Stomach (tissue), 9 donors: ENCODE measurements around the gene FOXO3. TPM values are rescaled to one million over a fixed set of nuclear protein-coding genes. Genes with fewer than 3 reads are reported as not detected.

Experiments
- DNase-seq, 2 donors: peaks; one replicate each; pipeline versions ENCODE4 v3.0.0 to v3.0.0-alpha.2; 2013 to 2019
- H3K27ac ChIP-seq, 5 donors: fragments of 200-600 bp in 4 of 5; sonication (generic) in 4 of 5; one replicate each; pipeline ENCODE4 v1.5.1; 2013 to 2019; ENCODE audit warnings: mild to moderate bottlenecking in 1 of 5, moderate library complexity in 1 of 5
- H3K27me3 ChIP-seq, 3 donors: fragments of 200-600 bp; sonication (generic); one replicate each; pipeline ENCODE4 v1.5.1; 2017 to 2019; ENCODE audit warnings: mixed run types in 1 of 3
- H3K36me3 ChIP-seq, 4 donors: fragments of 200-600 bp; sonication (generic); 1 replicate in 3 of 4; 2 replicates in 1 of 4; pipeline ENCODE4 v1.5.1; 2016 to 2019
- H3K4me1 ChIP-seq, 4 donors: fragments of 200-600 bp; sonication (generic); one replicate each; pipeline ENCODE4 v1.5.1; 2016 to 2019
- H3K4me3 ChIP-seq, 4 donors: fragments of 200-600 bp; sonication (generic) in 3 of 4; one replicate each; pipeline ENCODE4 v1.5.1; 2016 to 2019; ENCODE audit warnings: mild to moderate bottlenecking in 1 of 4
- H3K9me3 ChIP-seq, 4 donors: fragments of 200-600 bp; sonication (generic); one replicate each; pipeline ENCODE4 v1.5.1; 2016 to 2019
- CTCF ChIP-seq, 7 experiments: fragments of 450-650 bp in 4 of 7; fragments of 200-600 bp in 3 of 7; sonication (generic) in 3 of 7; IDR thresholded peaks; one replicate each; pipeline ENCODE4 v1.5.1; 2016 to 2019; ENCODE audit warnings: antibody characterized with exemption in 7 of 7, control low read depth in 2 of 7, mild to moderate bottlenecking in 1 of 7
- EP300 ChIP-seq: sonication (generic); formaldehyde crosslinking; IDR thresholded peaks from one replicate; pipeline ENCODE4 v1.6.1; 2017; ENCODE audit warnings: antibody characterized with exemption
- POLR2A ChIP-seq, 4 donors: fragments of 450-650 bp; IDR thresholded peaks; one replicate each; pipeline ENCODE4 v1.6.1; 2016; ENCODE audit warnings: antibody characterized with exemption in 4 of 4, control low read depth in 2 of 4, mild to moderate bottlenecking in 1 of 4, moderate library complexity in 1 of 4
- POLR2AphosphoS5 ChIP-seq, 3 donors: sonication (generic); formaldehyde crosslinking; IDR thresholded peaks; one replicate each; pipeline ENCODE4 v1.6.1; 2016; ENCODE audit warnings: antibody characterized with exemption in 3 of 3
- WGBS, 5 donors: extraction: QIAGEN DNeasy Blood & Tissue Kit in 3 of 5; methylation state at CpG; one replicate each; pipeline versions ENCODE4 v1.1.5 to v1.1.7; 2013 to 2018; 5-methylcytosine and 5-hydroxymethylcytosine counted together
- intact Hi-C: fragments of 100-400 bp; cut with DNase I; formaldehyde crosslinking; loops from one replicate; pipeline ENCODE4 v1.15.1; 2023; ENCODE audit warnings: low total_unique reads
- polyA plus RNA-seq, 3 donors: library from polyadenylated mRNA; stranded (reverse); fragments of 200-250 nt; gene quantifications; one replicate each; pipeline ENCODE4 v1.2.3, GENCODE V29; 2013
- total RNA-seq, 5 donors: library from RNA; depleted of rRNA; stranded (reverse); fragments of >200 nt; gene quantifications; one replicate each; pipeline versions ENCODE4 v1.1.0 to v1.2.3, GENCODE V29; 2014 to 2016
- donor health status: healthy with polysubstance abuse.
- donor health status: Bipolar disorder and iron deficiency.
- donor health status: healthy.

FOXO3 gene
- total and polyA plus RNA-seq, 8 donors, result 13.0 to 89.8 (median 42.1) TPM

DNA sequence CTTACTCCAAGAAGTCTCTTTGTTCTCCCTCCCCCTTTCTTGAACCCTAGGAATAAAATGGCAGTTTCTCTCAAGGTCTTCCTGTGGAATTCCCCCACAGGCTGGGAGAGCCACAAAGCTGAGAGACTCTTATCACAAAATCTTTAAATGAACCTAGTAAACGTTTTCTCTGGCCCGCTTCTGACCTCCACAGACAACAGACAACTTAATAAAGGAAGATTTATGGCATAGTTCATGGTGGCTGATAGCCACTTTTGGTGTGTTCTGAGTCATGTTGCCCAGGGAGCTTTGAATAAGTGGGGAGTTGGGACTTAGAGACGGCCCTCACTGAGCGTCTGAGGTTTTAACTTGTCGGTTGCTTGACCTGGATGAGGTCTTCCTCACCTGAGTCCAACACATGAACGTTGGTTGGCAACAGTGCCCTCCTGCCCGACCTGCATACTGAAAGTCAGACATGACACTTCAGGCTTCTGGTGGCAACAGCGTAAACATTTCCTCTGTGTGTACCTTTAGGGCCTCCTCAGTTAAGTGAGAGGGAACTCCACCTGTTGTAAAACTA is 124.1 kb downstream of the FOXO3 start:
- intact Hi-C loops, result no loop called here
- Histone ChIP-seq H3K9me3 (no peaks in the 10 kb centered on the region), H3K4me1 (peaks cover 22 to 66% (median 45%) of the 10 kb centered on the region in 4 donors), H3K27ac (no peak overlapping the region), H3K36me3 (peaks cover 2 to 44% (median 38%) of the 10 kb centered on the region in 4 donors), H3K27me3 (no peaks in the 10 kb centered on the region), H3K4me3 (no peak overlapping the region)
- TF ChIP-seq POLR2A (IDR thresholded peaks at IDR 0.05) (no peak), POLR2AphosphoS5 (IDR thresholded peaks at IDR 0.05) (no peak), CTCF (IDR thresholded peaks at IDR 0.05) (no peak), EP300 (no peak)
- DNase-seq, result peak in 1 of 2 donors; percentile 48
- WGBS, 5 donors, result 51 to 62% (median 62%) methylated on average over 8 of the region's 8 CpGs

GRCh38 chr6:108685970-108686369 is 125.3 kb downstream of the FOXO3 start:
- Histone ChIP-seq H3K9me3 (no peaks in the 10 kb centered on the region), H3K27me3 (no peaks in the 10 kb centered on the region), H3K4me3 (no peak overlapping the region), H3K36me3 (peaks cover 3 to 46% (median 31%) of the 10 kb centered on the region in 4 donors), H3K27ac (no peak overlapping the region), H3K4me1 (peaks cover 23 to 77% (median 50%) of the 10 kb centered on the region in 4 donors)
- intact Hi-C loops, result no loop called here
- DNase-seq, result no peak
- no peak for TF ChIP-seq POLR2A (IDR thresholded peaks at IDR 0.05)
- TF ChIP-seq EP300, result no peak
- no peak for TF ChIP-seq POLR2AphosphoS5 (IDR thresholded peaks at IDR 0.05)
- no peak for TF ChIP-seq CTCF (IDR thresholded peaks at IDR 0.05)
- WGBS, 5 donors, result 85 to 91% (median 87%) methylated on average over 4 of the region's 4 CpGs

GRCh38 chr6:108686896-108687295 is 126.2 kb downstream of the FOXO3 start:
- peaks cover 3 to 46% (median 30%) of the 10 kb centered on the region in 4 donors for H3K36me3 ChIP-seq
- no peaks in the 10 kb centered on the region for H3K27me3 ChIP-seq
- no peak for DNase-seq
- intact Hi-C loops, result no loop called here
- 87 to 94% (median 90%) methylated on average over 6 of the region's 6 CpGs for WGBS, 5 donors
- no peak for TF ChIP-seq CTCF (IDR thresholded peaks at IDR 0.05)
- TF ChIP-seq POLR2A (IDR thresholded peaks at IDR 0.05), result no peak
- no peak for TF ChIP-seq EP300
- no peaks in the 10 kb centered on the region for H3K9me3 ChIP-seq
- H3K27ac ChIP-seq, result peak overlapping the region in 1 of 5 donors; percentile 25
- no peak overlapping the region for H3K4me3 ChIP-seq
- peaks cover 23 to 74% (median 48%) of the 10 kb centered on the region in 4 donors for H3K4me1 ChIP-seq

DNA sequence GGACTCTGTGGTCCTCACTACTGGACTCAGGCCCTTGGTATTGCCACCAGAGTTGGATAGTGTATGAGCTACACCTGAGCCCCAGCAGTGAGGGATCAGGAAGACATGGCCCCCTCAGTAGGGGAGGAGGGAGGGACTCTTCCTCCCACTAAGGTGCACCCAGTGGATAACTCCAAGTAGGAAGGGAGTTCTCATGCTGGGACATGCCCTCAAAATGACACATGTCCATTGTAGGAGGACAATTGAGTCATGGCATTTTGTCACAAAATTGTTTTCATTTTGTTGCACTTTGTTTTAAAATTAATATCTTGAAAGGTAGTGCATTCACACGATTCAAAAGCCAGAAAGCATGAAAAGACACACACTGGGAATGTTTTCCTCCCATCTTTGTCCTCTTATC is 127.2 kb downstream of the FOXO3 start:
- Histone ChIP-seq H3K9me3 (no peaks in the 10 kb centered on the region), H3K4me3 (no peak overlapping the region), H3K27ac (peak overlapping the region in 2 of 5 donors; percentile 5 to 56), H3K27me3 (no peaks in the 10 kb centered on the region), H3K36me3 (peaks cover 3 to 39% (median 26%) of the 10 kb centered on the region in 4 donors), H3K4me1 (peaks cover 19 to 68% (median 40%) of the 10 kb centered on the region in 4 donors)
- intact Hi-C loops, result no loop called here
- no peak for DNase-seq
- no peak for TF ChIP-seq EP300
- no peak for TF ChIP-seq POLR2A (IDR thresholded peaks at IDR 0.05)
- no peak for TF ChIP-seq CTCF (IDR thresholded peaks at IDR 0.05)
- TF ChIP-seq POLR2AphosphoS5 (IDR thresholded peaks at IDR 0.05), result no peak
- 86 to 100% (median 95%) methylated on average over 1 of the region's 1 CpG for WGBS, 5 donors
